NCI-H1048 (cell line): ENCODE data around the gene TNRC6B.
"Not testable (repeated sequence)": the region's sequence is repeated elsewhere in the genome, so short reads cannot be mapped to it uniquely, and the experiment has no call there.

Experiments
- DNase-seq: peaks from one replicate; lab custom pipeline; 2025; lab: John Stamatoyannopoulos, UW

Gene TNRC6B

DNA sequence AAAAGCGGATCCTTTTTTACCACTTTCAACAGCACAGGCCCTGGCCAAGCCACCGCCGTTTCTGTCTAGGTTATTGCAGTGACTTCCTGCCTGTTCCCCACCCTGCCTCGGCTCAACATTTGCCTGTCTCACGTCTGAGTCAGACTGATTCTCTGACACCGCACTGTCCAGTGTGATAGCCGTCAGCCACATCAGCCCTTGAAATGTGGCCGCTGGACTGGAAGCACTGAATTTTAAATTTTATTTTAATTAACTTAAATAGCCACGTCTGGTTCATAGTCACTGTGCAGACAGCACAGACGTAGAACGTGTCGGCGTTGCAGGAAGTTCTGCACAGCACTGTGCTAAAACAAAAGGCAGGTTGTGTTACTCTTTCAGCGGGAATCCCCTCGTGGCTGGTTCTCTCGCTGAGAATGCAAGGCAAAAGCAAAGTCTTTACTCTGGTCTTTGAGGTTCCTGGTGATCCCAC lies 112.3 kb downstream of the TNRC6B start:
- no peak for DNase-seq

DNA sequence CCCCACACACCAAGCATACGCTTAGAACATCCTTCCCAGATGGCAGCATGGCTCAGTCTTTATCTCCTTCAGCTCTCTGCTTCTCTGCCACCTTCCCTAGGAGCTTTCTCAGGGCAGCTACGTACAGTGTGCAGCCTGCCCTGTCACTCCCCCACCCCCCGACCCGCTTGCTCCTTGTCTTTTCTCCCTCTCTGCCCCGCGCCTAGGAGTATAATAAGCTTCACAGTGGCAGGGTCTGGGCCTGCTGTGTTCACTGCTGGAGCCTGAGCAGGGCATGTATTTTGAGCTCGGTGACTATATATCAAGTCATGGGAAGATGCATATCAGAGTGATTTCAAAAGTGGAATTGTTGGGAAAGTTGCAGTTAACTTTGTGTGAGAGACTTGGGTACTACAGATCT lies 112.8 kb downstream of the TNRC6B start:
- DNase-seq, result no peak

DNA sequence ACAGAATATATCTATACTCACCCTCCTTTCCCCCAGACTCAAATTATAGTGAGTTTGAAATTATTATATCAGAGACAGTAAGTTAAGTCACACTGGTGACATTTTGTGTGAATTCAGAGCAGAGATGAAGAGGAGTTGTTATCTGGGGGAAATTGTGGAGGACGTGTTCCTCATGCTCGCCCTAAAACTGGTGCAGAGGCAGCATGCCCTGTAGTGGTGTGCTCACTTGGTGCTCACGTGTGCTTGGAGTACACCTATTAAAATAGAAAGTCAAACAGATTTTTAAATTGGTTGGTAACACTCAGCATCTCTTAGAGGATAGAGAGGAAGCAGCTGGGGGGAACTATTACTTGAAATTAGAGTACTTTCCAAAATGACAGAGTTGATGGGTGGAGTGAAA lies 117.0 kb downstream of the TNRC6B start:
- no peak for DNase-seq

DNA sequence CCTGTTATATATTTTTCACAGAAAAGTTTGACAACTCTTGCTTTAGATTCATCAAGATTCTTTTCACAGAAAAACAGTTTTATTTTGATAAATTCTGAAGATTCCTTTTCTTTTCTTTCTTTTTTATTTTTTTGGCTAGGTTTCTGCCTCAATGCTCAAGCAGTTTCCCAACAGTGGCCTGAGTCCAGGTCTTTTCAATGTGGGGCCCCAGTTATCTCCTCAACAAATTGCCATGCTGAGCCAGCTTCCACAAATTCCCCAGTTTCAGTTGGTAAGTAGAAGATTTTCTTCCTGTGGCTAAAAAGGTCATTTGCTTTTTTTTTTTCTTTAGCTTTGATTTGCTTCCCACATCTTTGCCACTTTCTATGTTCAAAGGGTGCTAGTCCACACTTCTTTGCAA lies 122.6 kb downstream of the TNRC6B start:
- DNase-seq, result no peak

DNA sequence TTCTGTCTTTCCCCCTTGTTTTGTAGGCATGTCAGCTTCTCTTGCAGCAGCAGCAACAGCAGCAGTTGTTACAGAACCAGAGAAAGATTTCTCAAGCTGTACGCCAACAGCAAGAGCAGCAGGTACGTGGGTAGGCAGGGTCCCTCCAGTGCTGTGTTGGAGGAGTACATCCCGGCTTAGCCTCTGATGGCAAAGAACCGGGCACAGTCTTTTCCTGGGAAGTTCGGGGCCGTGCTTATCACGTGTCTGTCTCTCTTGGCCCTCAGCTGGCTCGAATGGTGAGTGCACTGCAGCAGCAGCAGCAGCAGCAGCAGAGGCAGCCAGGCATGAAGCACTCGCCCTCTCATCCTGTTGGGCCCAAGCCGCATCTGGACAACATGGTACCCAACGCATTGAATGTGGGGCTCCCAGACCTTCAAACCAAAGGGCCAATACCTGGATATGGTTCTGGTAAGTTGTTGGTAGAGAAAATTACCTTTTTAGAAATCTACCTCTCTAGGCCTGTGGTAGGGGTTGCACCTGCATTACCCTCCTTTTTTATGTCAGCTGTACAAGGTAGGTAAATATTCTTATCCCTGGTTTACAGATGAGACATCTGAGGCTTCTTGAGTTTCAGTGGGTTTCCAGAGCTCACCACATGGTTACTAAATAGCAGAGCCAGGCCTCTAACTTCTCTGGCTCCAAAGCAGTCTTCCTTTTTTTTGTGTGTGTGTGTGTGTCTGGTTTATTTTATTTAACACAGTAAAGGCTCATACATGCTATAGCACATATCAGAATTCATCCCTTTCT lies 123.4 kb downstream of the TNRC6B start:
- DNase-seq, result no peak

DNA sequence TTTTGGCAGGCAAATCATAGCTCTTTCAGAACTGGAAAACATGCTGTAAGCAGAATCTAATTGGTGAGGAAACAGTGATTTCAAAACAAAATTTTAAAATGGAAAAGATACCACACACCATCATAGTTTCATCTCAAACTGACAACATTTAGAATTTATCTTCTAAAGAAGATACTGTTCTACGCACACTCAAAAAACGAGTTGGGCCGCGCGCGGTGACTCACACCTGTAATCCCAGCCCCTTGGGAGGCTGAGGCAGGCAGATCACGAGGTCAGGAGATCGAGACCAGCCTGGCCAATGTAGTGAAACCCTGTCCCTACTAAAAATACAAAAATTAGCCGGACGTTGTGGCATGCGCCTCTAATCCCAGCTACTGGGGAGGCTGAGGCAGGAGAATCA lies 124.4 kb downstream of the TNRC6B start:
- no peak for DNase-seq

DNA sequence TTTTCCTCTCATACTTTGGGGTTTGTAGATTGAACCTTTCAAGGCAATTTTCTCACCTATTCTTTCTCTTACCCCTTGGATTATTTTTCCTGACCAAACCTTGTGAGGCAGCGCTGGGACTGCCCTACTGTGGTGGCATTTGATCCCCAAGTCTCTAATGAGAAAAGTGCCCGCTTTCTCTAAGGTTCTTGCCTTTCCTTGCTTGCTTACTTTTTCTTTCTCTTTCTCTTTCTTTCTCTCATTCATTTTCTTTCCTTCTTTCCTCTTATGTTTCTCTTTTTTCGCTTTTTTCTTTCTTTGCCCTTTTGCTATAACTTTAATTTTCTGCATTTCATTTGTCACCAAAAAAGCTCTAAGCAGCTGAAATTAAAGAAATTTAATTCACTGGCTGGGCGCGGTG lies 127.9 kb downstream of the TNRC6B start:
- DNase-seq, result no peak

DNA sequence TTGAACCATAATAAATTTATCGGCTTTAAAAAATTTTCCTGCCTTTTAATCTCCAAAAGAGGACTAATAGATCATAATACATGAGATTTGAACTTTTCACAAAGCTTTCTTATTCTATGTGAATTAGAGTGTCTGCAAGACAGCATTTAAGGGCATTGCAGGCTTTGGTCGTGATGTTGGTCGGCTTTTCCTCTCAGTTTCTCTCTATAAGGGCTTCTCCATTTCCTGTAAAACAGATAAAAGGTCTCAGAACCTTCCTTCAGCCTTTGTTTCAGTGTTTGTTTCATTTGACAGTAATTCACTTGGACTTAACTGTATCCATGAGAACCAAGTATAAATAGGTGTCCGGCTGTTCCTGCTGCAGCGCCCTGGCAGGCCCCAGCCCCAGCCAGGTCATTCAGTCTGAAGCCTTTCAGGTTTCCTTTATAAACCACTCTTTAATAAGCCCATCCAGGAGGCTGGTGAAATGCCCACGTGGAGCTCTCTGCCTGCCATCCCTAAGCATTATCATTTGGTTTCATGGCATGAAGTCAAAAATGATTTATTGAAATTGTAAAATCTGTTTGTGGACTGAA lies 131.4 kb downstream of the TNRC6B start:
- no peak for DNase-seq

DNA sequence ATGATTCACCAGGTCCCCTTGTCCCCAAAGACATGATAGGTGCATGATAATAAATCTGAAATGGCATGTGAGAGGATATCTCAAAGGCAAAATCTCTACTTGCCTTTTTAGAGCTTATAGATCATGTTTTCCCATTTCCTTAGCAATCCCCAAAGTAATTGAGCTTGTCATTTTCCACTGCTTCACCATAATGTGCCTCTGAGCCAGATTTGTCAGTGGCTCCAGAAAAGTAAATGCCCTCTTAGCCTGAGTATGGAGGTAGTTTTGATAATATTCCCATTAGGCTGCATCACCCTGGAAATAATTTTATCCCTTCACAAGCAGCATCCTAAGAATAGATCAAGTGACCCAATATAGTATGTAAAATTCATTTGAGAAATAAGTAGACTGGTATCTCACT lies 131.9 kb downstream of the TNRC6B start:
- DNase-seq, result no peak

DNA sequence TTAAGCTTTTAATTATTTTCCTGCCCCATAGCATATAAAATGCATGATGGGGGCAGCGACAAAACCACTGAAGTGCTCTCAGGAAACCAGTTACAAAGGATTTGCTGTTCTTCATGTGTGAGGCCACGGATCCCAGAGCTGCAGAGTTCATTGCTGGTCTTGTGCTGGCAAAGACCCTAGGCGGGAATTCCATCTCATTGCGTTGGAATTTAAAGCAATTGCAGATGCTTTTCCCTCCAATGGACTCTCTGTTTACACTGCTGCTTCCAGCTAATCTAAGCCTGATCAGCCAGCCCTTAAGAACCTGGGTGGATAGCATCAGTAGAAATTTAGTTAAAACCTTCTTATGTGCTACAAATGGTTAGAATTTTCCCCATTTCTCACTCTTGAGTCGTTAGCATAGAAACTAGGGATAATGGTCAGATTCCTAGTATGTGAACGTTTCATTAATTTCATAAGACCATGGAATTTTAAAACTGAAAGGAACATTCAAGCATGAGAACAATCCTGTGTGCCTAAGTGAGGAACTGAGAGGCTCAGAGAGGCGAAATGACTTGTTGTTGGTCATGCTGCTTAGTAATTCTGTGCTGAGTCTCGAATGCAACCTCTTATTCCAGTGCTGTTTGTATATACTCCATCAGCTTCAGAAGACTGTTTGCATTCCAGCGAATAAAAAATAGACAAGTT lies 132.5 kb downstream of the TNRC6B start:
- DNase-seq, result no peak

DNA sequence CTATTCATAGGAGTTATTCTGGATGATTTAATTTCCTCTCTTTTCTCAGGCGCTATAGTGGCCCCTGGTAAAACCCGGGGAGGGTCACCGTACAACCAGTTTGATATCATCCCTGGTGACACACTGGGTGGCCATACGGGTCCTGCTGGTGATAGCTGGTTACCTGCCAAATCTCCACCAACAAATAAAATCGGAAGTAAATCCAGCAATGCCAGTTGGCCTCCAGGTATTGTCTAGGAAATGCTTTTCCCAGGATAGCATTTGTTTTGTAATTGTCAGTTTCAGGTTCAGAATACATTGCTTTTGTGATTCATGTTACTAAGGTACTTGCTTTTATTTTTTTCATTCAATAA lies 133.0 kb downstream of the TNRC6B start:
- no peak for DNase-seq

DNA sequence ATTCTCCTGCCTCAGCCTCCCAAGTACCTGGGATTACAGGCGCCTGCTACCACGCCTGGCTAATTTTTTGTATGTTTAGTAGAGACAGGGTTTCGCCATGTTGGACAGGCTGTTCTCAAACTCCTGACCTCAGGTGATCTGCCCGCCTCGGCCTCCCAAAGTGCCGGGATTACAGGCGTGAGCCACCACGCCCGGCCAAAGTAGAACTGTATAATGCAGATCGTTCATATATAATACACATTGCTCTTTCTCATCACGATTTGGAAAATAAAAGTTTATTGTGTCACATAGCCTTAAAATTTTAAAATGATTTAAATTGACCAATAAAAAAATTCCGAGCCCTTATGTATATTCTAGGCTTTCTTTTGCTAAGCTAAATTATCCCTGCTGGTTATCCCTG lies 133.9 kb downstream of the TNRC6B start:
- DNase-seq, result not testable (repeated sequence)

DNA sequence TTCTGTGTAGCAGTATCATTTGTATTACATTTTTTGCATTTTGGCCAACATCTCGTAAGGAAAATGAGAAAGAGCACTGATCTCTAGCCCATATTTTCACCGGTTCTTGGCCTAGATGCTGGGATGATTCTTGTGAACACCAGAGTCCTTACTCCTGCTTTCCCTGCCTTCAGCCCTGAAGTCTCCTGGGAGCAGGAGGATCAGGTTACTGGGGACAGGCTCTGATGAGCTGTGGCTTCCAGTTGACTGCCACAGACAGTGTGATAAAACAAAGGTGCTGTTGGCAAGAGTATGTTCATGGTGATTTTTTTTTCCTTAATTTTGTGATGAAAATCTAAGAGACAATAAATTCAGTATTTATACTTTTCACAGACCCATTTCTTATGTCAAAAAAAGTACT lies 134.3 kb downstream of the TNRC6B start:
- DNase-seq, result no peak

DNA sequence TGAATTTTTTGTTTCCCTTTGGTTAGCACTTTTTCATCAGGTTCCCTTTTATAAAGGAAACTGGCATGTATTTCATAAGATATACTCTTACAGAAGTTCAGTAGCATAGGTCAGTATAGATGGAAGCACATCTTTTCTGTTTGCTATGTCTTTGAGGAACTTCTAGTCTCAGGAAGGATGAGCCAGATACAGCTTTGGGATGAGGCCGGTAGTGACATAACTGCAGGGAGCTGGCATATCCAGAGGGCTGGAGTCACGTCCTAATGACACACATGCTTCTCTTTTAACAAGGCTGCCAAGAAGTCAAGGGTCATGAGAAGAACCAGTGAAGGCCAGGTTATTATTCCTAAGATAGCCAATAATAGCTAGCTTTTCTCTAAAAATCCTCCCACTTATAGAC lies 135.3 kb downstream of the TNRC6B start:
- no peak for DNase-seq

DNA sequence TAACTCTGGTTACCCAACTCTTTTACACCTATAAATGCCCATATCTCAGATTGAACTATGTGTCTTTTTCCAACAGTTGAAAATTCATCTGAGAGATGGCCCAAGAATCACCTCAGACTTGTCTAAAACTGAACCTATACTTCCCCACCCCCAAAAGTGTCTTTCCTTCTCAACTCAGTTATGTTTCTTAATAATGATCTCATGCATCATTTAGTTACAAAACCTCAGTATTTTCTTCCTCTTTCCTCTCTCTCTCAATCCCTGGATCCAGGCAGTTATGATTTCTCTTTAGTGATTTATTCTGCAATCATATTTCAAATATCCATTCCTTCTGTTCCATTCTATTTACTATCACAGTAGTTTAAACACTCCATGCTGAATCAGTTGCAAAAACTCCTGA lies 136.3 kb downstream of the TNRC6B start:
- no peak for DNase-seq

DNA sequence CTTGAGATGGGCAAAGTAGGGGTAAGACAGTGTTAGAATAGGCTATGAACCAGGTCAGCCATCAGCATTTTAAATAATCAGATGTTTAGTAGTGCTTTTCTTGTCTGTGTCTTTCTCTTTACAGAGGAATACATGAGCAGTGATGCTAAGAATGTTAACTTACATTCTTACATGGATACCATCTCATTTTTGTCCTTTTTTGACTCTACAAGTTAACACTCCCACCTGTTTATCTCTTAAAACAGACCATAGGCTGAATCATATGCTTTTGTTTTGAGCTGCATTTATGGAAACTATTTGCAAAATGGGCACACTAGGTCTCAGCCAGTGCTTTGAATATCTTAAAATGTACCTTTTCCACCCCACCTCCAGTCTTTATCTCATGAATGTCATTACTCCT lies 143.0 kb downstream of the TNRC6B start:
- DNase-seq, result no peak

DNA sequence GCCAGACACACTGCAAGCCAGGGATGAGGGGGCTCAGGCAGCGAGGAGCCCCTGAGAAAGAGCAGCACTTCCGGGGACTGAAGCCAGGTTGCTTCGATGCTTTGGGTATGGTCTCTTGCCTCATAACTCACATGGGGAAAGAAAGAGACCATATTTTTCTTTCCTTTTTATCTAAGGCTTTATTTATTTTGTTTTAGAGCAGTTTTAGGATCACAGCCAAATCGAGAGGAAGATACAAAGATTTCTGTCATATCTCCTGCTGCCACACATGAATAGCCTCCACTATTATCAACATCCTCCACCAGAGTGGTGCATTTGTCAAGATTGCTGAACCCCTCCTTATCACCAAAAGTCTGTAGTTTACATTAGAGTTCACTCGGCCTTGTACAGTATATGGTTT lies 144.3 kb downstream of the TNRC6B start:
- no peak for DNase-seq

DNA sequence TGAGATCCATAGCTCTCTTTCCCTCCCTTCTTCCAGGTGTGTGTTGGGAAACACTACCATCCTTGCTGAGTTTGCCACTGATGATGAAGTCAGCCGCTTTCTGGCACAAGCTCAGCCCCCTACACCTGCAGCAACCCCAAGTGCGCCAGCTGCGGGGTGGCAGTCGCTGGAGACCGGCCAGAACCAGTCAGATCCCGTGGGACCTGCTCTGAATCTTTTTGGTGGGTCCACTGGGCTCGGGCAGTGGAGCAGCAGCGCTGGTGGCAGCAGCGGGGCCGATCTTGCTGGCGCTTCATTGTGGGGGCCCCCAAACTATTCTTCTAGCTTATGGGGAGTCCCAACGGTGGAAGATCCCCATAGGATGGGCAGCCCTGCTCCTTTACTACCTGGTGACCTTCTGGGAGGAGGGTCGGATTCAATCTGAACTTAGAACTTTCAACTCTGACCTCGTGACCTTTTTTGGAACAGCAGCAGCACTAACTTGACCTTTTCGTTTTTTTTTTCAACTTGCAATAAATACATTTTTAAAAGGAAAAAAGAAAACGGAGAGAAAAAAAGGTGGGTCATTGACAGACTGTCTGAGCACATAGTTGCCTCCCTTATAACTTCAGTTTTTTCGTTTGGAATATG lies 145.2 kb downstream of the TNRC6B start:
- no peak for DNase-seq

DNA sequence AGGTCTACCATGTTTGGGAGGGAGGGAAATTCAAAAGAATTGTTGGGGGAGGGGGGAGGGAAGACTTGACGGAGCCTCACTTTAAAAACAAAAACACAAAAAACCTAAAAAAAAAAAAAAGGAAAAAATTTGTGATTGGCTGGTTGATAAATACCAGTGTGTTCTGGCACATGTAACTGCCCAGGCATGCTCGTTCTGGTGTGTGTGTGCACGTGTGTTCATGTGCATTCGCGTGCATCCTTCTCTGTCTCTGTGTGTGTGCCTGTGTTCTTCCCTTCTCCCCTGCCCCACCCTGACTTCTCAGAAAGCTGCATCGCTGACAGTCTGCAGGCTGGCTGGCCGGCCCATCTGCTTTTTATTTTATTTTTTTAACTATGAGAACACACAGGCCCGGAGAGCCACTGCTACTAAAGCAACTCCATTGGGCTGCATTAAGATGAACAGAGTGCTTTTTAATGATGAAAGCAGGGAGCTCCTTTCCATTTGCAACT lies 146.0 kb downstream of the TNRC6B start:
- no peak for DNase-seq

DNA sequence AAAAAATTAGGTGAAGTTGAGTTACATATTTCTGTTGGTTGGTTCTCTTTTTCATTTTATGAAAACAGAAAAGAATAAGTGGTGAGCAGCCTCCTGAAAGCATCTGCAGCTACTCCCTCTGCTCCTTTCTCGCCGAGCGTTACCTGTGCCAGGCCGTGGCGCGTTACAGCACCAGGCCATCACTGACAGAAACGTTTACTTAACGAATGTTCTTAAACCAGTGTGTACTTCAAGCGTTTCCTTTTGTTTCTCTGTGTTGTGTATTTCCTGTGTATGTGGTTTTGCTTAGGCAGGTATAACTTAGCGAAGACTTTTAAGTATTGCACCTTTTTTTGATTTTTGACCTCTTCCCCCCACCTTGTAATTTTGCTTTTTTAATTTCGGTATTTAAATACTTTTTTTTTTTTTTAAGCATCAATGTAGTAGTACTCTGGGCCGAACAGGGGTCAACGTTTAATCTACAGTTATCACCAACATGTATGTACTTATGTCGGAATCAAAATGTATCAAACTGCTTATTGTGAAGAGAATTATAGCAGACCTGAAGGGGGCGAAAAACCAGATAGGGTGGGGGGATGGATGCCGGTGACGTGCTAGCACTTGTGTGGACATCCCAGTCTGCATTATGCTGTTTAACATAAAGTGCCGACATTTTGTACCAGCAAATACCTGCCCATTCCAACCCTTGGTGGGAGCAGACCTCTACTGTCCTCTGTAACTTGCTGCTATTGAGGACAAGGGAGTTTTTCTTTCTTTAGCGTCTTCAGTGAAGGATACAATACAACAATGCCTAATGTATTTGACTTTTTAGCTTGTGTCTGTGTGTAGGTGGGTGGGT lies 147.0 kb downstream of the TNRC6B start:
- no peak for DNase-seq

DNA sequence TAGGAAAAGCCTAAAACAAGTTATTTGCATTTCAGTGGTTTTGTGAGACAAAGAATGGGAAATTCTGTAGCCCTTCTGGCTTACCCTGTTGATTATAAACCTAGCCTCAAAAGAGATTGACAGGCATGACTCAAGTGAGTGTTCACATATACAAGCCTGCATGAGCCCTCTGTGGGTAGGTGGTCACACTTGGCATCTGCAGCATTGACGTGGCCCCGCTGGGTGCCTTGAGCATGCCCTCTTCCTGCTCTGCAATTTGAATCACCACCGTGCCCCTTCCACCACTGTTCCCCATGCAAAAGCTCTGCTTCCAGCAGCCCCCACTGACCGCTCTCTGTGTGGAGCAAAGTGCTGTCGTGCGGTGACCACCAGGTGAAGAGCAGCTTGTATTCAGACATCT lies 147.6 kb downstream of the TNRC6B start:
- no peak for DNase-seq
